ENCODE data around the gene CD151.

Gene CD151

GRCh38 chr11:797296-798092 is 35.3 kb upstream of the CD151 start:
- peak; percentile 78 for DNase-seq

DNA sequence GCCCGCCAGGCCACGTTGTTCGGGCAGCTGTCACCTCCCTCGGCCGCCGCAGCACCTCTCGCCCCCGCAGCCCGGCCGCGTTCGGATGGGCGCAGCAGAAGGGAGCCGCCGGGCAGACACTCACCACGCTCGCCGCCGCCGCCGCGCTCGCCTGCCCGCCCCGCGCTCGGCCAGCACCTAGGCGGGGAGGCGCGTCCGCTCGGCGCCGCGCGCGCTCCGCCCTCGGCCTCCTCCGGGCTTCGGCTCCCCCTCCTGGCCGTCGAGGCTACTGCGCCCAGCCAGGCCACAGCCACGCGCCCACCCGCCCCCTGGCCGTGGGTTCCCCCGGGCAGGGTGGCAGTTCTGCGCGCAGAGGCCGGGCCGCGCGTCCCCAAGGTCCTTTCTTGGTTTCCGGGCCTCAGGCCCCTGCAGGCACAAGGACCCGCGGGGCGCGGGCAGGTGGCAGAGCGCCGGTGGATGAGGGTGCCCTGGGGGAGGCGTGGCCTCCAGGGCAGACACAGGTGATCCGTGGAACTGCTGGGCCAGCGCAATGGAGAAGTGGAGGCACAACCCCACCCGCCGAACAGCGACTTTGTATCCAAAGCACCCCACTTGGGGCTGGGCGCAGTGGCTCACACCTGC is 34.5 kb upstream of the CD151 start, which contains the start of gene SLC25A22:
Gene SLC25A22, minus strand, starts transcription at position 189 of the 621 bp plus-strand sequence. CDS start 3,275 bp downstream, outside the sequence.
- peak; percentile 92 for DNase-seq

DNA sequence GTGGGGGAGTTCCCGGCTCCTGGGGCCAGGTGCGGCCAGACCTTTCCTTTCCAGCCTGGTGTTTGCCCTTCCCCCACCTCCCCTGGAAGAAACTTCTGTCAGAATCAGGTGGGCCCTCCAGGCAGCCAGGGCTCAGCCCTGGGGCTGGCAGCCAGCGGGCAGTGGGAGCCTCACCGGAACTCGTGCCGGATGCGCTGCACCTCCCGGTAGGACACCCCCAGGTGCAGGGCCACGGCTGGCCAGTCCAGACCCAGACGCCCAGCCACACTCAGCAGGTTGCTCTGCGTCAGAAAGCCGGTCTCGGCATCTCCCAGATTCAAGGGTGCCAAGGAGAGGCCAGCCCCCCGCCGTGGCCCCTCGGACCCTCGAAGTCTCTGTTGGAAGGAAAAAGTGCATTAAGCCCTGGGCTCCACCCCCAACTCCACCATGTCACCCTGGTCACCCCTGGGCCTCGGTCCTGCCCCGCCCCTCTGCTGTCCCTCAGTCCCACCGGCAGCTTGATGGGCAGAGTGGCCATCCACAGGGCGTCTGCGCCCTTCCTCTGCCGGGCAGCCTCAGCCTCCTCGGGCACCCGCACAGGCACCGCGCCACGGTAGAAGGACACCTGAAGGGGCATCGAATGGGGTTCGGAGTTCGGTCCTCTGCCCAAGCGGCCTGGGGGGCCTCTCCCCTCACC is 33.0 kb upstream of the CD151 start:
- DNase-seq: no peak

DNA sequence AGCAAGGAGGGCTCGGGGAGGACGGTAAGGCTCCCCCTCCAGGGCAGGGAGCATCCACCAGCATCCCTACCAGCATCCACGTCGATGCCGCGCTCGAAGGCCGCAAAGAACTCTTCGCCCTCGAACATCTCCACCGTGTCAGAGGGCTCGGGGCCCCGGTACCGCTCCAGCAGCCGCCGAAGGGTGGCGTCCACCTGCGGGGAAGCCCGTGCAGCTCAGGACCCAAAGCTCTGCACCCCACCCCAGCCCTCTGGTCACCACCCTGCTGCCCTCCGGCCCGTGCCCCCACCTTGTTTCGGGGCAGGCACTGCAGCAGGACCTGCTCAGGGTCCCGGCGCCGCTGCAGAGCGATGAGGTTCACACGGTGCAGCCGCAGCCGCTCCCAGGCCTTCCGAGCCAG is 32.3 kb upstream of the CD151 start:
- no peak for DNase-seq

GRCh38 chr11:801097-801780 is 31.5 kb upstream of the CD151 start:
- no peak for DNase-seq

DNA sequence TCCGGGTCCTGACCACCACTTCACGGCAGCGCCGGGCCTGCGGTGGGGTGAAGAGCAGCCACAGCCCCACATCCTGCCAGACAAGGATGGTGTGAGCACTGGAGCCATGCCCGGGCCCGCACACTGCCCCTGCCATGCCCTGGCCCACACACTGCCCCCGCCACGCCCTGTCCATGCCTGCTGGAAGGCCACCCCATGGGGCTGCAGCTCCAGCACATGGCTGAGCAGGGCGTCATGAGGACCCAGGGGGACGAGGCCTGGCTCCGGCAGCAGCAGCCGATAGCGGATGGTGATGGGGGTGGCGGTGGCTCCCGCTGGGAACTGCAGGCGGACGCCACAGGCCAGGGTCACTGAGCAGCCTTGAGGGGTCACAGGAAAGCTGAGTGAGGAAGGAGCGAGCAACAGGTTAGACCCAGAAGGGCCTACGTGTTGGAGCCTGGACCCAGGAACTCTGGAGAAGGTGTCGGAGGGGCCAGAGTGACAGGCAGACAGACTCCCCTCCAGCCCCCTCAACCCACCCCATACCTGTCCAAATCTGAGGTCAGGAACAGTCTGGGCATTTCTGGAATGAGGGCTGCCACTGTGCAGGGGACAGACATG is 30.6 kb upstream of the CD151 start:
- no peak for DNase-seq

DNA sequence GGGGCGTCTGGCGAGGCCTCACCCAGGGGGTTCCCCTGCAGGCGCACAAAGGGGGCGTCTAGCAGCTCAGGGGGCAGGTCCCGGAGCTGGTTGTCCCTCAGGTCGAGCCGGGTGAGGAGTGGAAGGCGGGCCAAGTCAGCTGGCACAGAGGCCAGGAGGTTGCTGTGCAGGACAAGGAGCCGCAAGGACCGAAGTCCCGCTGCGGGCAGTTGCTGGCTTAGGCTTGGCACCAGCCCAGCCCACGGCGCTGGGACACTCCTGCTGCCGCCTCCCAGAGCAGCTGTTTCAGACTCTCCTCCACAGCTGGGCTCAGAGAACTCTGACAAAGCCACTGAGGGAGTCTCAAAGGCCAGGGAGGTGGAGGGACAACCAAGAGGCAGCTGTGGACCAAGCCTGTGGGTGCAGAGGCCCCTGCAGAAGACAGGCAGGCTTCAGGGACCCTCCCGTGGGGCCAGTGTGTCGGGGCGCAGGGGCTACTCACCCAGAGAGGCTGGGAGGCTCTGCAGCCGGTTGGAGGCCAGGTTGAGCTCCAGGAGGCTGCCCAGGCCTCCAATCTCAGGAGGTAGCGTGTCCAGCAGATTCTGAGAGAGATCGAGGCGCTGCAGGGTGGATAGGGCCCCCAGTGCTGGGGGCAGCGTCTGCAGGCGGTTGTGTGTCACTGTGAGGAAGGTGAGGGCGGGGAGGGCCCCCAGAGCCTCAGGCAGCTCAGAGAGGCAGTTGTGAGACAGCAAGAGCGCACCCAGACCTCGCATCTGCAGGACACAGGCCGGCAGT is 29.9 kb upstream of the CD151 start:
- DNase-seq: no peak

DNA sequence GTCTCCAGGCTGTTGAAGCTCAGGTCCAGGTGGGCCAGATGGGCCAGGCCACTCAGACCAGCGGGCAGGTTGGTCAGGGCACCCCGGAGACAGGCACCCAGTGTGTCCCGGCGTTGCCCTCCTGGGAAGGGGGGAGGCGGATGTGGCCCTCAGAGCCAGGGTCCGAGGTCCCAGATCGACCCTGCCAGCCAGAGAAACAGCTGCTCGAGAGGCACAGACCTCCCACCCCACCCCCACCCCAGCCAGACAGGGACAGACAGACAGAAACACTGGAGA is 29.3 kb upstream of the CD151 start:
- DNase-seq: no peak

DNA sequence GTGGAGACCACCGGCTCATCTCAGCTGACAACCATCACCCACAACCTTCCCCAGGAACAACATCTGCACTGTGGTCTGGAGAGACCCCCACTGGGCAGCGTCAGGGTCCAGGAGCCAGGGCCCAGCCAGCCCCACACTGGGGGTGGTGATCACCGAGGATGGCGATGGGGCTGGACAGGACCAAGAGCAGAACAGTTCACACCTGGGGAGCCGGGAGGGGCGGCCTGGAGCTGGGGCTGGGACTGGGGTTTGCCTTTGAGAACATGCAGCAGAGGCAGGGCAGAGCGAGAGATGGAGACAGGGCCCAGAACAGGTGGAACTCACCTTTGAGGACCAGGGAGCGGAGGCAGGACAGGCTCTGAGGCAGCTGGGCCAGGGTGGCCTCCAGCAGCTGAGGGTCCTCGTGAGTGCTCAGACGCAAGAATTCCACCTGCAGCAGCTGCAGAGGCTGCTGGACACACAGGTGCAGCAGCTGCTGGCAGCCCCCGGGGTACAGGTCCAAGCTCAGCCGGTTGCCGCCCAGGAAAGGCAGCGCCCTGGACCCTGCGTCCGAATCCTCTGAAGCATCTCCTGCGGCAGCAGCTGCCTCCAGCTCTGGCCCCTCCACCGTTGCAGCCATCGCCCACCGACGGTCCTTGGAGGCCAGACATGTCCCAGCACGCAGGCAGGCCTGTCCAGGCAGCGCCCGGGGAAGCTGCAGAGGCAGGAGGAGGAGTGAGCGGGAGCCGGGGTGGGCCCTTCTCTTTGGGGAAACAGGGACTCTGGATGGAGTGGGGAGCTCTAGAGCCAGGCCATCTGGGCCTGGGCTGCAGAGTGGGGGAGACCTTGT is 28.8 kb upstream of the CD151 start:
- no peak for DNase-seq

GRCh38 chr11:804599-804964 is 28.2 kb upstream of the CD151 start:
- DNase-seq: no peak

DNA sequence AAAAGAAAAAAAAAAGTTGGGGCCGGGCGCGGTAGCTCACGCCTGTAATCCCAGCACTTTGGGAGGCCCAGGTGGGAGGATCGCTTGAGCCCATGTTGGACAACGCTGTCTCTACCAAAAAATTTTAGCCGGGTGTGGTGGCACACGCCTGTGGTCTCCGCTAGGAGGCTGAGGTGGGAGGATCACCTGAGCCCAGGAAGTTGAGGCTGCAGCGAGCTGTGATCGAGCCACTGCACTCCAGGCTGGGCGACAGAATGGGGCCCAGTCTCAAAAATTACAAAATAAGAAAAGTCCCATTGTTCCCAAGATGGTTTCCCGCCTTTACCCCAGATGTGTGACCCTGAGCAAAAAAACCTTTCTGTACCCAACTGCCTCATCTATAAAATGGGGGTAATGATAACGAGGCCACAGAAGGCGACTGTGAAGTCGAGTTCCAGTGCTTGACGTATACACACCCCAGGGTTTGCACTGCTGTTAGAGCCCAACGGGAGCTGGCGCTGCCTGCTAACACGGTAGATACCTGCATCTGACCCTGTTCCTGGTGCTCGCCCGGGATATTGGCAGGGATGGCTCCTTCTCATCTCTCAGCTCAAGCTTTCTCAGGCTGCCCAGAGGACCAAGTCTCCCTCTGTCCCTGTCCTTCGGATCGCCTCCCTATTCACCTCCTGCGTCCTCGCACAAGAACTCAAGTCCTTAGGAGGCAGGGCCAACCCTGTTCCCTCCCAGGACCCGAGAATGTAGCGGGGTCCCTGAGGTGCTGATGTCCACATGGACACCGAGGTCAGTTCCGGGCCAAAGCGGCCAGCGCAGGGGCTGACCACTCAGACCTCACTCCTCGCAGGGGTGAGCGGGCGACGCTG is 24.1 kb upstream of the CD151 start:
- DNase-seq: no peak

- DNase-seq: peak; percentile 97
Measured at GRCh38 chr11:809287-810039, 23.3 kb upstream of the CD151 start, which contains the start of gene RPLP2. Gene RPLP2 (plus strand): TSS chr11:809967. CDS start chr11:810235, 268 bp downstream.

DNA sequence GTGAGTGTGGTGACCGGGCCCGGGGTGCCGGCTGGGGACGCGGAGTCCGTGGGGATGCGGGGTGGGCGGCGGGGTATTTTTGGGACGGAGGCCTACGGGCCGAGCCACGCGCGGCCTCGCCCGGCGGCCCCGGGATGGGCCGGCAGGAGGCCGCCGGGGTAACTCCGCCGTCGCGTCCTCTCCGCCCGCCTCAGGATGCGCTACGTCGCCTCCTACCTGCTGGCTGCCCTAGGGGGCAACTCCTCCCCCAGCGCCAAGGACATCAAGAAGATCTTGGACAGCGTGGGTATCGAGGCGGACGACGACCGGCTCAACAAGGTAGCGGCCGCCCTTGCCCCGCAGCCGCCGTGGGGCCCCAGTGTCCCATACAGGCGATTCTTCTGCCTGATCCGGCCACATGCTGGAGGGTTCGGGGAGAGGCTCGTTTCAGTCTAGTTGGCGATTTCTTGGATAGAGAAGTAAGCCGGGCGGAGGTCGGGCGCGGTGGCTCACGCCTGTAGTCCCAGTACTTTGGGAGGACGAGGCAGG is 22.6 kb upstream of the CD151 start:
- no peak for DNase-seq

DNA sequence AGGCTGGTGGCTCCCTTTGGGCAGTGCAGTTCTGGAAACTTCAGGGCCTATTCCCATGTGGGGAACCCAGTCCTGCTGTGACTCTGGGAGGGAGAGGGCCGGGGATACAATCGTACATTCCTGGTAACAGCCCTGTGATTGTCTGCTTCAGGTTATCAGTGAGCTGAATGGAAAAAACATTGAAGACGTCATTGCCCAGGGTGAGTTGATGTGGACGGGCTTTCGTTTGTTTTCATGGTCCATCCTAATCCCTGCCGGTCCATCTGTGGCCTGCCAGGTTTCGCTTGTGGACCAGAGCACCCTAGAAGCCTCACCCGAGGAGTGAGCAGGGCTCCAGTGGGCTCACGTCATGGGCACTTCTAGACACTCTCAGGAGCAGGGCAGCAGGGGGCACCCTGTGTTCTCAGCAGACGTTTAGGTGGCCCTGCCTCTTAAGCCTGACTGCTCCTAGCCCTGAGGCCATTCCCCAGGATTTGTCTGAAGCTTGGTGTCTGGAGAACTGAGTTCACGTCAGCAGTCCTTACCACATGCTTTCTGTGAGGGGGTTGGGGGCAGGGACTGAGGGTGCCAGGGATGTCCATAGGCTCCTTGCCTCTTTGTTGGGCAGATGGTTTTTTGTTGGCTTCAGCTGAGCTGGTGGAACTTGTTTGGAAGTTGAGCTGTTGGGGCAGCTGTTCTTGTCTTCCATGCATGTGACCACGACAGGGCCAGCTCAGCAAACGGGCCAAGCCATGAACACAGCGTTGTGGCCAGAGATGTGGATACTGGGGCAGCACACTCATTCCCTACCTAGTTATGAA is 21.1 kb upstream of the CD151 start:
- no peak for DNase-seq

DNA sequence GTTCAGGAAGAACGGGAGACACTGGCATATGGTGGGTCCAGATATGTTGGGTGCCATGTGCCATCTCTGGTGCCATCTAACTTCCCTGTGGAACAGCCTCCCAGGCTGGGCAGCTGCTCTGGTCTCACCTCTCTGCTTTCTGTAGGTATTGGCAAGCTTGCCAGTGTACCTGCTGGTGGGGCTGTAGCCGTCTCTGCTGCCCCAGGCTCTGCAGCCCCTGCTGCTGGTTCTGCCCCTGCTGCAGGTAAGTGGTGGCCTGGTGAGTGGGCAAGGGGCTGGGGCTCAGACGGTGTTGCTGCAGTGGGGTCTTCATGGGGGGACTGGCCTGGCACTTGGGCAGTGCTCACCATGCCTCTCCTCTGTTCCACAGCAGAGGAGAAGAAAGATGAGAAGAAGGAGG is 20.4 kb upstream of the CD151 start:
- no peak for DNase-seq

GRCh38 chr11:813072-813455 is 19.7 kb upstream of the CD151 start:
- no peak for DNase-seq

GRCh38 chr11:813456-814096 is 19.2 kb upstream of the CD151 start:
- DNase-seq: no peak
